K562 (cell line): Measurements from ENCODE around the gene DRGX. TPM values are rescaled to one million over a fixed set of nuclear protein-coding genes. Genes with fewer than 3 reads are reported as not detected.
A peak's percentile ranks its signal among the peaks of the same experiment; 100 is the strongest.

Experiments
- ATAC-seq: fragments of 200-7000 bp; cut with Tn5 transposase; 3 replicates; pipeline ENCODE4 v1.9.1; 2020; ENCODE audit warnings: moderate library complexity
- Bru-seq: library from RNA; stranded (reverse); fragments of 400-500 nt; gene quantifications from one replicate; lab custom pipeline; 2021; lab: Mats Ljungman, UMichigan
- BruChase-seq, 2 experiments: library from RNA; stranded (reverse); fragments of 400-500 nt; gene quantifications; one replicate each; lab custom pipeline; 2021; lab: Mats Ljungman, UMichigan
- BruUV-seq: library from RNA; stranded (reverse); fragments of 400-500 nt; replicated peaks from 2 replicates; lab custom pipeline; 2021; lab: Mats Ljungman, UMichigan
- CTCF ChIA-PET: fragments of 300-600 bp; formaldehyde crosslinking; extraction: SDS; loops from one replicate; lab custom pipeline; 2021; ENCODE audit warnings: low intra/inter-chr PET ratio; lab: Yijun Ruan, JAX
- POLR2A ChIA-PET: fragments of 300-600, 350-650 bp; sonication (Branson Sonifier 250); formaldehyde crosslinking; extraction: SDS; loops from one replicate; lab custom pipeline; 2021; ENCODE audit warnings: antibody characterized with exemption, inconsistent platforms; lab: Yijun Ruan, JAX
- DNase-seq, 4 experiments: peaks; one replicate each; pipeline versions ENCODE4 v3.0.0 to v3.0.0-alpha.2; 2011 to 2018; ENCODE audit warnings: low spot score in 3 of 4, mixed read lengths in 3 of 4; ENCODE audit errors: extremely low read depth in 1 of 4
- FAIRE-seq: peaks from 2 replicates; lab custom pipeline; 2011; peaks lifted over from hg19 to GRCh38; lab: Jason Lieb, UNC
- H2AFZ ChIP-seq: 2 replicates; pipeline ENCODE4 v1.6.0; 2011; ENCODE audit warnings: low read depth, low read length, control low read depth, inconsistent platforms
- H3K27ac ChIP-seq: fragments of 200-600 bp; 3 replicates; pipeline ENCODE4 v1.8.0; 2011; ENCODE audit warnings: low read depth, mild to moderate bottlenecking, control low read depth, inconsistent platforms, low read length, moderate library complexity, mixed read lengths; ENCODE audit errors: extremely low read depth
- H3K27me3 ChIP-seq, 2 experiments: fragments of 300-600 bp in 1 of 2; 2 replicates in 1 of 2; 3 replicates in 1 of 2; pipeline versions ENCODE4 v1.6.0 to v1.8.0; 2011; ENCODE audit warnings: inconsistent platforms in 2 of 2, low read length in 2 of 2, mild to moderate bottlenecking in 1 of 2, mixed read lengths in 1 of 2, moderate library complexity in 1 of 2; ENCODE audit not compliant: control insufficient read depth in 2 of 2, insufficient read depth in 2 of 2
- H3K36me3 ChIP-seq: fragments of 300-600 bp; 3 replicates; pipeline ENCODE4 v1.8.0; 2011; ENCODE audit warnings: mild to moderate bottlenecking, low read length, inconsistent platforms; ENCODE audit not compliant: control insufficient read depth, insufficient read depth
- H3K4me1 ChIP-seq, 2 experiments: fragments of 200-600 bp in 1 of 2; replicated peaks in 1 of 2; 2 replicates in 1 of 2; 3 replicates in 1 of 2; pipeline versions ENCODE4 v1.5.1 to v1.8.0; 2011; ENCODE audit warnings: inconsistent platforms in 2 of 2, low read length in 2 of 2, mild to moderate bottlenecking in 1 of 2, mixed read lengths in 1 of 2, moderate library complexity in 1 of 2; ENCODE audit not compliant: control insufficient read depth in 2 of 2, insufficient read depth in 2 of 2
- H3K4me2 ChIP-seq: 2 replicates; pipeline ENCODE4 v1.6.1; 2011; ENCODE audit warnings: low read length, control low read depth, inconsistent platforms, mixed read lengths; ENCODE audit not compliant: insufficient read depth
- H3K4me3 ChIP-seq: fragments of 200-600 bp; sonication (generic), shearing (Covaris generic); 2 replicates; pipeline ENCODE4 v1.5.1; 2016; ENCODE audit warnings: control low read depth, inconsistent platforms
- H3K79me2 ChIP-seq: fragments of 200-600 bp; 3 replicates; pipeline ENCODE4 v1.8.0; 2011; ENCODE audit warnings: low read length, inconsistent platforms; ENCODE audit not compliant: control insufficient read depth, insufficient read depth
- H3K9ac ChIP-seq, 2 experiments: 2 replicates each; pipeline versions ENCODE4 v1.6.0 to v1.6.1; 2011; ENCODE audit warnings: low read depth in 2 of 2, low read length in 2 of 2, control low read depth in 1 of 2, inconsistent platforms in 1 of 2, mild to moderate bottlenecking in 1 of 2, mixed read lengths in 1 of 2; ENCODE audit not compliant: insufficient read depth in 1 of 2
- H3K9me1 ChIP-seq: one replicate; pipeline ENCODE4 v1.6.0; 2011; ENCODE audit warnings: inconsistent platforms, mild to moderate bottlenecking, low read length, moderate library complexity; ENCODE audit not compliant: control insufficient read depth, insufficient read depth
- H3K9me3 ChIP-seq: replicated peaks from 2 replicates; pipeline ENCODE4 v1.5.1; 2011; ENCODE audit warnings: low read depth, low read length, inconsistent platforms; ENCODE audit not compliant: control insufficient read depth, insufficient read depth
- H4K20me1 ChIP-seq: replicated peaks from 2 replicates; pipeline ENCODE4 v1.6.1; 2011; ENCODE audit warnings: low read length, inconsistent platforms, mixed read lengths; ENCODE audit not compliant: control insufficient read depth, insufficient read depth
- FOXP1 ChIP-seq: sonication (generic); formaldehyde crosslinking; IDR thresholded peaks from 2 replicates; pipeline ENCODE4 v1.8.0; 2022; ENCODE audit warnings: mild to moderate bottlenecking, missing genetic modification reagents
- GATAD2A ChIP-seq: fragments of 450-650 bp; IDR thresholded peaks from 2 replicates; pipeline ENCODE4 v1.6.1; 2017
- HDAC3 ChIP-seq: fragments of 450-650 bp; IDR thresholded peaks from 2 replicates; pipeline ENCODE4 v1.6.1; 2018; ENCODE audit warnings: borderline replicate concordance, mild to moderate bottlenecking, moderate library complexity; ENCODE audit not compliant: partially characterized antibody
- LEF1 ChIP-seq: fragments of 450-650 bp; IDR thresholded peaks from 2 replicates; pipeline ENCODE4 v1.6.1; 2016; ENCODE audit warnings: mild to moderate bottlenecking
- MCM3 ChIP-seq: fragments of 450-650 bp; IDR thresholded peaks from 2 replicates; pipeline ENCODE4 v1.6.1; 2016
- PHTF2 ChIP-seq: fragments of 250-450 bp; sonication (Bioruptor Pico); IDR thresholded peaks from 2 replicates; pipeline ENCODE4 v1.5.0; 2021; ENCODE audit warnings: mild to moderate bottlenecking
- POLR2AphosphoS2 ChIP-seq: IDR thresholded peaks from 2 replicates; pipeline ENCODE4 v1.6.1; 2012; ENCODE audit warnings: low read length, improper control_type of control experiment
- RB1 ChIP-seq: fragments of 450-650 bp; IDR thresholded peaks from 2 replicates; pipeline ENCODE4 v1.6.1; 2017; ENCODE audit warnings: low read depth, mild to moderate bottlenecking
- SREBF1 ChIP-seq: fragments of 150-350 bp; IDR thresholded peaks from 2 replicates; pipeline ENCODE4 v1.6.1; 2014; ENCODE audit warnings: antibody characterized with exemption, low read depth, low read length, borderline replicate concordance
- TCF3 ChIP-seq: sonication (generic); formaldehyde crosslinking; IDR thresholded peaks from 2 replicates; pipeline ENCODE4 v1.4.0; 2020; ENCODE audit warnings: mild to moderate bottlenecking, missing genetic modification reagents
- WHSC1 ChIP-seq: IDR thresholded peaks from one replicate; pipeline ENCODE4 v1.6.1; 2012; ENCODE audit warnings: low read length, control low read depth, inconsistent platforms
- ZNF263 ChIP-seq: sonication (generic); formaldehyde crosslinking; IDR thresholded peaks from 2 replicates; pipeline ENCODE4 v1.8.0; 2022; ENCODE audit warnings: mild to moderate bottlenecking, missing genetic modification reagents, borderline replicate concordance
- ZNF384 ChIP-seq: IDR thresholded peaks from 2 replicates; pipeline ENCODE4 v1.6.1; 2012; ENCODE audit warnings: low read depth, low read length, improper control_type of control experiment
- WGBS: fragments of 100-300 bp; shearing (Covaris generic); methylation state at CpG from one replicate; pipeline ENCODE4 v1.1.6; 2016; ENCODE audit warnings: low coverage, mixed read lengths; ENCODE audit not compliant: insufficient coverage; ENCODE audit errors: missing lambda C conversion rate; 5-methylcytosine and 5-hydroxymethylcytosine counted together
- in situ Hi-C: fragments of 300-500 bp; cut with MboI; formaldehyde crosslinking; loops from 4 replicates; pipeline ENCODE4 v1.15.0; 2018; ENCODE audit warnings: inconsistent platforms, mixed read lengths
- intact Hi-C: fragments of 100-400 bp; cut with micrococcal nuclease; formaldehyde crosslinking; loops from 2 replicates; pipeline ENCODE4 v1.14.2; 2022
- long read RNA-seq, 3 experiments: library from polyadenylated mRNA in 2 of 3; library from RNA in 1 of 3; unstranded in 2 of 3; stranded (forward) in 1 of 3; transcript quantifications; one replicate each; pipeline ENCODE4 v2.0.0, GENCODE V29; 2019 to 2022
- polyA minus RNA-seq, 3 experiments: library from RNA; depleted of rRNA, polyadenylated mRNA; stranded (reverse); fragments of >200 nt; gene quantifications; 2 replicates each; pipeline ENCODE4 v1.2.3, GENCODE V29; 2011
- polyA plus RNA-seq, 8 experiments: library from polyadenylated mRNA; depleted of rRNA in 4 of 8; stranded (reverse) in 5 of 8; unstranded in 3 of 8; fragments of >200 nt; fragmentation: Nextera tagmentation in 2 of 8; fragmentation: Illumina TruSeq in 1 of 8; extraction: Ambion mirVana in 2 of 8; extraction: Trizol in 1 of 8; gene quantifications; 2 replicates each; pipeline versions ENCODE4 v1.2.1 to v1.2.3, GENCODE V29; 2011 to 2014; ENCODE audit warnings: inconsistent platforms in 1 of 8, missing spikeins in 1 of 8
- total RNA-seq, 7 experiments: library from RNA; depleted of rRNA in 6 of 7; stranded (reverse); fragments of >200 nt in 6 of 7; fragmentation: Illumina TruSeq in 2 of 7; extraction: Trizol in 2 of 7; gene quantifications; 2 replicates each; pipeline versions ENCODE4 v1.2.1 to v1.2.3, GENCODE V29; 2011 to 2021; ENCODE audit warnings: low replicate concordance in 1 of 7

The DRGX gene
- not detected in 2 replicates for total RNA-seq (2011; cell fraction: chromatin; rRNA removed; ENCODE audit: low replicate concordance)
- total RNA-seq (2011; cell fraction: nucleolus; rRNA removed), result not detected in 2 replicates
- not detected in 2 replicates for total RNA-seq (2011; cell fraction: nucleoplasm; rRNA removed)
- total RNA-seq (2014; rRNA removed) (not detected in 2 replicates), total RNA-seq (2014; rRNA removed; fragmentation: Illumina TruSeq; extraction: Trizol) (not detected in 2 replicates), total RNA-seq (2015; rRNA removed; fragmentation: Illumina TruSeq; extraction: Trizol) (not detected in 2 replicates), total RNA-seq (2021) (not detected in 2 replicates), polyA plus RNA-seq (2011; rRNA removed) (not detected in 2 replicates), polyA plus RNA-seq (2014; fragmentation: Illumina TruSeq; extraction: Trizol) (not detected in 2 replicates), polyA plus RNA-seq (2014; fragmentation: Nextera tagmentation; extraction: Ambion mirVana) (not detected), polyA plus RNA-seq (2014; rRNA removed) (not detected in 2 replicates), polyA minus RNA-seq (2011; rRNA and poly(A)+ RNA removed) (not detected in 2 replicates), Bru-seq, nascent RNA (percentile 3 among the genes with signal in this experiment), BruChase-seq, experiment 1, labeled RNA remaining after a 2-hour chase (percentile 10 among the genes with signal in this experiment), BruChase-seq, experiment 2, labeled RNA remaining after a 6-hour chase (percentile 6 among the genes with signal in this experiment)
- polyA plus RNA-seq (2011; cell fraction: cytosol; rRNA removed), result not detected in 2 replicates
- polyA plus RNA-seq (2011; cell fraction: nucleus; rRNA removed), result not detected in 2 replicates
- polyA plus RNA-seq (2012), result 0.17 TPM in 1 of 2 replicates, not detected in the other
- not detected in 2 replicates for polyA minus RNA-seq (2011; cell fraction: cytosol; rRNA and poly(A)+ RNA removed)
- not detected in 2 replicates for polyA minus RNA-seq (2011; cell fraction: nucleus; rRNA and poly(A)+ RNA removed)
- long read RNA-seq, experiment 1, result 0 reads
- long read RNA-seq, experiment 2, result 0 reads
- long read RNA-seq, experiment 3, result 0 reads

GRCh38 chr10:49395741-49396665, at the start of gene DRGX:
TSS of gene DRGX (minus strand) at chr10:49396089. CDS start at chr10:49395440, 649 bp downstream.
- TF ChIP-seq TCF3 (no peak), POLR2AphosphoS2 (no peak), WHSC1 (no peak), FOXP1 (CRISPR knock-in tag) (no peak), MCM3 (no peak), PHTF2 (CRISPR knock-in tag) (no peak), HDAC3 (no peak), ZNF263 (CRISPR knock-in tag) (no peak), LEF1 (no peak), GATAD2A (no peak), ZNF384 (no peak), SREBF1 (no peak), RB1 (no peak)
- ATAC-seq (no peak), FAIRE-seq (no peak), DNase-seq (no peak)
- H3K9me1 ChIP-seq, result no peaks in the 10 kb centered on the region
- no peak within 1 kb of the TSS for H3K4me2 ChIP-seq
- no TSS peak for BruUV-seq
- H3K9ac ChIP-seq, result no peak within 1 kb of the TSS
- intact Hi-C loops, result no loop called here
- no peaks in the 10 kb centered on the region for H3K9me3 ChIP-seq
- ChIA-PET POLR2A (no interaction called here), CTCF (no interaction called here)
- H2AFZ ChIP-seq, result no peak within 1 kb of the TSS
- in situ Hi-C loops, result no loop called here
- no peak within 1 kb of the TSS for H3K4me3 ChIP-seq
- peaks cover 7% of the 10 kb centered on the region; the same call in 1 of the 2 replicates for H4K20me1 ChIP-seq
- WGBS, result 11% methylated on average over 53 of the region's 63 CpGs
- H3K27ac ChIP-seq, result no peak within 1 kb of the TSS
- peaks cover 0 to 30% of the 10 kb centered on the region in 2 experiments; a peak in 2 of 5 replicates for H3K4me1 ChIP-seq
- no peaks in the 10 kb centered on the region for H3K79me2 ChIP-seq
- H3K27me3 ChIP-seq, result peaks cover 71 to 77% of the 10 kb centered on the region in 2 experiments
- no peaks in the 10 kb centered on the region for H3K36me3 ChIP-seq
